Gastrocnemius medialis (tissue), 4 donors: ENCODE measurements around the gene SRGAP3.

Experiments used
- POLR2A ChIP-seq, 2 donors: fragments of 450-650 bp; IDR thresholded peaks; one replicate each; pipeline ENCODE4 v1.6.1; 2017; ENCODE audit warnings: antibody characterized with exemption in 2 of 2, mild to moderate bottlenecking in 2 of 2, moderate library complexity in 2 of 2
- TF ChIP-seq, protein P1 (sequence below), 5 experiments: fragments of 450-650 bp in 3 of 5; fragments of 200-600 bp in 2 of 5; sonication (generic) in 2 of 5; IDR thresholded peaks in 4 of 5; conservative IDR thresholded peaks in 1 of 5; 1 replicate in 4 of 5; 2 replicates in 1 of 5; pipeline ENCODE4 v1.5.1; 2016 to 2019; ENCODE audit warnings: antibody characterized with exemption in 5 of 5, mild to moderate bottlenecking in 3 of 5, moderate library complexity in 3 of 5

DNA sequence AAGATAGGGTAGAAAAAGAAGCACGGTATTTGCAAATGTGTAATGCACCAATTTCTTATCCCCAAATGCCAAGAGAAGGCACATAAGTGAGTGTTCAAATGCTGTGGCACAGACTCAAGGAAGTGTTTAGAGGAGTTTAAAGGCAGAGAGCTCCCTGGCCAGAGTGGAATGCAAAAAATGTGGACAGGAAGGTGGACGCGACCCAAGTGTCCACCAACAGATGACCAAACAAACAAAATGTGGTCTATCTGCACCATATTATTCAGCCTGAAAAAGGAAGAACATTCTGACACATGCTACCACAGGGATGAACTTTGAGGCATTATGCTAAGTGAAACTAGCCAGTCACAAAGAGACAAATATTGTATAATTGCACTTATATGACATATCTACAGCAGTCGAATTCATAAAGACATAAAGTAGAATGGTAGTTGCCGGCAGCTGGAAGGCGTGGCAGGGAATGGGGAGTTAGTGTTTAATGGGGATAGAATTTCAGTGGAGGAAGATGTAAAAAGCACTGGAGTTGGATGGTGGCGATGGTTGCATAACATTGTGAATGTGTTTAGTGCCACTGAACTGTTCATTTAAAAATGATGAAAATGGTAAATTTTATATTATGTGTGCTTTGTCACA, 126.6 kb downstream of the SRGAP3 start:
- TF ChIP-seq, protein P1, sequence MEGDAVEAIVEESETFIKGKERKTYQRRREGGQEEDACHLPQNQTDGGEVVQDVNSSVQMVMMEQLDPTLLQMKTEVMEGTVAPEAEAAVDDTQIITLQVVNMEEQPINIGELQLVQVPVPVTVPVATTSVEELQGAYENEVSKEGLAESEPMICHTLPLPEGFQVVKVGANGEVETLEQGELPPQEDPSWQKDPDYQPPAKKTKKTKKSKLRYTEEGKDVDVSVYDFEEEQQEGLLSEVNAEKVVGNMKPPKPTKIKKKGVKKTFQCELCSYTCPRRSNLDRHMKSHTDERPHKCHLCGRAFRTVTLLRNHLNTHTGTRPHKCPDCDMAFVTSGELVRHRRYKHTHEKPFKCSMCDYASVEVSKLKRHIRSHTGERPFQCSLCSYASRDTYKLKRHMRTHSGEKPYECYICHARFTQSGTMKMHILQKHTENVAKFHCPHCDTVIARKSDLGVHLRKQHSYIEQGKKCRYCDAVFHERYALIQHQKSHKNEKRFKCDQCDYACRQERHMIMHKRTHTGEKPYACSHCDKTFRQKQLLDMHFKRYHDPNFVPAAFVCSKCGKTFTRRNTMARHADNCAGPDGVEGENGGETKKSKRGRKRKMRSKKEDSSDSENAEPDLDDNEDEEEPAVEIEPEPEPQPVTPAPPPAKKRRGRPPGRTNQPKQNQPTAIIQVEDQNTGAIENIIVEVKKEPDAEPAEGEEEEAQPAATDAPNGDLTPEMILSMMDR (IDR thresholded peaks at IDR 0.05 in 4 of 5, conservative IDR thresholded peaks at IDR 0.05 in 1 of 5): no peak
- no peak for TF ChIP-seq POLR2A (IDR thresholded peaks at IDR 0.05)
